ENCODE measurements around the gene SLC25A27. TPM values are rescaled to one million over a fixed set of nuclear protein-coding genes. Genes with fewer than 3 reads are reported as not detected.
A peak's percentile ranks its signal among the peaks of the same experiment; 100 is the strongest.

Gene SLC25A27
- polyA plus RNA-seq, 4 donors = 1.3 to 45.4 (median 3.7) TPM; not detected in 1

- no peak overlapping the region for H3K4me3 ChIP-seq (ENCODE audit: low read depth in 1 of 3, low read length in 3 of 3)
- no peak overlapping the region for H3K27ac ChIP-seq (ENCODE audit: low read depth in 1 of 3, low read length in 2 of 3)
- FAIRE-seq (no peak), DNase-seq (no peak)
- peaks cover 0 to 3% of the 10 kb centered on the region in 2 donors for H3K9me3 ChIP-seq (ENCODE audit: control insufficient read depth in 2 of 2, insufficient read depth in 1 of 2, low read depth in 1 of 2, low read length in 1 of 2)
- no peaks in the 10 kb centered on the region for H3K36me3 ChIP-seq (ENCODE audit: control insufficient read depth in 3 of 3, insufficient read depth in 2 of 3, low read depth in 1 of 3, low read length in 3 of 3)
- H3K4me1 ChIP-seq (ENCODE audit: control insufficient read depth in 3 of 3, insufficient read depth in 2 of 3, low read depth in 1 of 3, low read length in 2 of 3) = no peaks in the 10 kb centered on the region
- 81 to 89% (median 83%) methylated on average over 1 of the region's 1 CpG for WGBS, 3 donors
- peaks cover 0 to 2% (median 0%) of the 10 kb centered on the region in 3 donors for H3K27me3 ChIP-seq (ENCODE audit: control insufficient read depth in 3 of 3, insufficient read depth in 3 of 3, low read length in 3 of 3)
Measured at GRCh38 chr6:46711491-46711890, 58.7 kb downstream of the SLC25A27 start.

DNA sequence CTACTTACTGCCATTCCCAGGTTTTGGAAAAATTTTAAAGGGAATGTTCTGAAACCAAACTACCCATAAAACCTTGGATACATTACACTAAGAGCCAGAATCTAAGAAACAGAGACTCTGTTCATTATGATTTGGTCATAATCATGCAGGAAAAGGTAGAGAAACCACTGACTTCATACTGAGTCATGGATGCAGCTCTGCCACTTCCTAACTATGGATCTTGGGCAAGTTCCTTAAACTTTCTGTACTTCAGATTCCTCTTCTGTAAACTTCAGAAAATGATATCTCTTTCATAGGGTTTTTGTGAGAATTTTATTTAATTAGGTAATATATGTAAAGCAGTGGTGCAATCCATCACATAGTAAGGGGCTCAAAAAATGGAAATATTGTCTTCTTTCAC is 62.4 kb downstream of the SLC25A27 start:
- H3K27me3 ChIP-seq (ENCODE audit: control insufficient read depth in 3 of 3, insufficient read depth in 3 of 3, low read length in 3 of 3) = peaks cover 0 to 2% (median 2%) of the 10 kb centered on the region in 3 donors
- no peaks in the 10 kb centered on the region for H3K9me3 ChIP-seq (ENCODE audit: control insufficient read depth in 2 of 2, insufficient read depth in 1 of 2, low read depth in 1 of 2, low read length in 1 of 2)
- DNase-seq (no peak), FAIRE-seq (no peak)
- H3K36me3 ChIP-seq (ENCODE audit: control insufficient read depth in 3 of 3, insufficient read depth in 2 of 3, low read depth in 1 of 3, low read length in 3 of 3) = no peaks in the 10 kb centered on the region
- no peak overlapping the region for H3K27ac ChIP-seq (ENCODE audit: low read depth in 1 of 3, low read length in 2 of 3)
- H3K4me1 ChIP-seq (ENCODE audit: control insufficient read depth in 3 of 3, insufficient read depth in 2 of 3, low read depth in 1 of 3, low read length in 2 of 3) = no peaks in the 10 kb centered on the region
- no peak overlapping the region for H3K4me3 ChIP-seq (ENCODE audit: low read depth in 1 of 3, low read length in 3 of 3)

GRCh38 chr6:46719099-46719498 is 66.3 kb downstream of the SLC25A27 start:
- DNase-seq (peak; percentile 26 to 67), FAIRE-seq (no peak)
- H3K4me1 ChIP-seq (ENCODE audit: control insufficient read depth in 3 of 3, insufficient read depth in 2 of 3, low read depth in 1 of 3, low read length in 2 of 3) = no peaks in the 10 kb centered on the region
- H3K36me3 ChIP-seq (ENCODE audit: control insufficient read depth in 3 of 3, insufficient read depth in 2 of 3, low read depth in 1 of 3, low read length in 3 of 3) = no peaks in the 10 kb centered on the region
- H3K9me3 ChIP-seq (ENCODE audit: control insufficient read depth in 2 of 2, insufficient read depth in 1 of 2, low read depth in 1 of 2, low read length in 1 of 2) = no peaks in the 10 kb centered on the region
- H3K4me3 ChIP-seq (ENCODE audit: low read depth in 1 of 3, low read length in 3 of 3) = no peak overlapping the region
- 19 to 33% (median 21%) methylated on average over 1 of the region's 1 CpG for WGBS, 3 donors
- peaks cover 2 to 5% (median 4%) of the 10 kb centered on the region in 3 donors for H3K27me3 ChIP-seq (ENCODE audit: control insufficient read depth in 3 of 3, insufficient read depth in 3 of 3, low read length in 3 of 3)
- no peak overlapping the region for H3K27ac ChIP-seq (ENCODE audit: low read depth in 1 of 3, low read length in 2 of 3)

GRCh38 chr6:46720401-46720800 is 67.6 kb downstream of the SLC25A27 start:
- no peaks in the 10 kb centered on the region for H3K36me3 ChIP-seq (ENCODE audit: control insufficient read depth in 3 of 3, insufficient read depth in 2 of 3, low read depth in 1 of 3, low read length in 3 of 3)
- peaks cover 2 to 5% (median 4%) of the 10 kb centered on the region in 3 donors for H3K27me3 ChIP-seq (ENCODE audit: control insufficient read depth in 3 of 3, insufficient read depth in 3 of 3, low read length in 3 of 3)
- no peaks in the 10 kb centered on the region for H3K9me3 ChIP-seq (ENCODE audit: control insufficient read depth in 2 of 2, insufficient read depth in 1 of 2, low read depth in 1 of 2, low read length in 1 of 2)
- no peaks in the 10 kb centered on the region for H3K4me1 ChIP-seq (ENCODE audit: control insufficient read depth in 3 of 3, insufficient read depth in 2 of 3, low read depth in 1 of 3, low read length in 2 of 3)
- no peak overlapping the region for H3K4me3 ChIP-seq (ENCODE audit: low read depth in 1 of 3, low read length in 3 of 3)
- DNase-seq (no peak), FAIRE-seq (no peak)
- WGBS, 3 donors = 65 to 94% (median 92%) methylated on average over 1 of the region's 1 CpG
- no peak overlapping the region for H3K27ac ChIP-seq (ENCODE audit: low read depth in 1 of 3, low read length in 2 of 3)

Other genes starting within 250 kb of the SLC25A27 start
- 1 to 10 TPM in 3 of 4 donors, under 1 TPM in 1; 0.67 to 8.7 (median 4.0) TPM for gene RCAN2, start 161.5 kb upstream of the SLC25A27 start, polyA plus RNA-seq
- 1 to 10 TPM in 2 of 4 donors, under 1 TPM in 1, not detected in 1; 0.22 to 3.4 (median 2.5) TPM for gene CYP39A1, start 157 bp upstream of the SLC25A27 start, polyA plus RNA-seq
- under 1 TPM in 2 of 4 donors, not detected in 2; 0.04 to 0.49 TPM for gene TDRD6, start 34.9 kb downstream of the SLC25A27 start, polyA plus RNA-seq
- 1 to 10 TPM in 3 of 4 donors, under 1 TPM in 1; 0.67 to 3.5 (median 1.2) TPM for gene PLA2G7, start 82.4 kb downstream of the SLC25A27 start, polyA plus RNA-seq
- gene ANKRD66, start 94.0 kb downstream of the SLC25A27 start, polyA plus RNA-seq = under 1 TPM in 1 of 4 donors, not detected in 3; 0.04 TPM
- 100 to 1,000 TPM in 3 of 4 donors, 10 to 100 TPM in 1; 73.9 to 739 (median 160) TPM for gene MEP1A, start 140.4 kb downstream of the SLC25A27 start, polyA plus RNA-seq